SK-N-SH treated with all-trans-retinoic acid at 6 μM for 48 hours (cell line): ENCODE results near the gene DCBLD2.

Experiments used
- ARNTL ChIP-seq: fragments of 450-650 bp; formaldehyde crosslinking; IDR thresholded peaks from 2 replicates; pipeline ENCODE4 v1.5.0; 2020; ENCODE audit warnings: low read depth, mild to moderate bottlenecking, moderate library complexity, borderline replicate concordance
- GLIS3 ChIP-seq: fragments of 250-450 bp; sonication (Bioruptor Pico); IDR thresholded peaks from 2 replicates; pipeline ENCODE4 v1.5.0; 2020; ENCODE audit warnings: mild to moderate bottlenecking, moderate library complexity
- ISL1 ChIP-seq: fragments of 250-450 bp; sonication (Bioruptor Pico); IDR thresholded peaks from 2 replicates; pipeline ENCODE4 v2.1.2; 2022; ENCODE audit warnings: mild to moderate bottlenecking, moderate library complexity
- OSR1 ChIP-seq: fragments of 250-450 bp; sonication (Bioruptor Pico); IDR thresholded peaks from 2 replicates; pipeline ENCODE4 v1.8.0; 2022; ENCODE audit warnings: moderate library complexity, mild to moderate bottlenecking, inconsistent platforms
- PPARA ChIP-seq: fragments of 250-450 bp; sonication (Bioruptor Pico); IDR thresholded peaks from 2 replicates; pipeline ENCODE4 v1.5.0; 2020; ENCODE audit warnings: mild to moderate bottlenecking, borderline replicate concordance
- RARB ChIP-seq: fragments of 250-450 bp; sonication (Bioruptor Pico); IDR thresholded peaks from 2 replicates; pipeline ENCODE4 v1.8.0; 2021; ENCODE audit warnings: mild to moderate bottlenecking, moderate library complexity
- TOX ChIP-seq: fragments of 250-450 bp; sonication (Bioruptor Pico); IDR thresholded peaks from 2 replicates; pipeline ENCODE4 v1.8.0; 2021; ENCODE audit warnings: mild to moderate bottlenecking, moderate library complexity, borderline replicate concordance
- ZC3H10 ChIP-seq: fragments of 250-450 bp; sonication (Bioruptor Pico); IDR thresholded peaks from 2 replicates; pipeline ENCODE4 v1.5.1; 2021; ENCODE audit warnings: mild to moderate bottlenecking, moderate library complexity
- ZFP3 ChIP-seq: fragments of 250-450 bp; sonication (Bioruptor Pico); IDR thresholded peaks from 2 replicates; pipeline ENCODE4 v1.5.0; 2020; ENCODE audit warnings: mild to moderate bottlenecking, moderate library complexity
- TF ChIP-seq, protein P1 (sequence below): fragments of 250-450 bp; sonication (Bioruptor Pico); IDR thresholded peaks from 2 replicates; pipeline ENCODE4 v1.5.1; 2020; ENCODE audit warnings: low read depth, mild to moderate bottlenecking, moderate library complexity
- TF ChIP-seq, protein P2 (sequence below): fragments of 250-450 bp; sonication (Bioruptor Pico); IDR thresholded peaks from 2 replicates; pipeline ENCODE4 v1.5.1; 2021; ENCODE audit warnings: mild to moderate bottlenecking, moderate library complexity
- TF ChIP-seq, protein P3 (sequence below): fragments of 250-450 bp; sonication (Bioruptor Pico); IDR thresholded peaks from 2 replicates; pipeline ENCODE4 v1.8.0; 2020; ENCODE audit warnings: mild to moderate bottlenecking, moderate library complexity, borderline replicate concordance
- TF ChIP-seq, protein P4 (sequence below): fragments of 250-450 bp; sonication (Bioruptor Pico); IDR thresholded peaks from 2 replicates; pipeline ENCODE4 v1.5.0; 2020; ENCODE audit warnings: mild to moderate bottlenecking, moderate library complexity

DNA sequence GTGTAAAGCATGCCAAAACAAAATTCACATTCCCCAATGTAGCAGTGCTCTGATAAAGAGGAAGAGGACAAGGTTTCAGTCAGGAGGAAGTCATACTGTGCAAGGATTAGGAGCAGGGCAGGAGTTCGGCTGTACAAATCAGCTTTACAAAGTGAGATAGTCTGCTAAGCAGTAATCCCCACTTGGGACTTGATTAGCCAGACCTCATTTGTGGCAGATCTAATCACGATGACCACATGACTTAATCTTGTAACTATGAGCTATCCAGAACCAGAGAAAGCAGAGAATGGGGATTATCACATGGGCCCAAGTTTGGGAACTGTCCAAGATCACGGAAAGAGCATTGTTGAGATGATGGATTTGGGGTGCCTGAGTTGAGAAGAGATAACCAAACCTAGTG, 7.8 kb downstream of the DCBLD2 start:
- TF ChIP-seq, protein P1, sequence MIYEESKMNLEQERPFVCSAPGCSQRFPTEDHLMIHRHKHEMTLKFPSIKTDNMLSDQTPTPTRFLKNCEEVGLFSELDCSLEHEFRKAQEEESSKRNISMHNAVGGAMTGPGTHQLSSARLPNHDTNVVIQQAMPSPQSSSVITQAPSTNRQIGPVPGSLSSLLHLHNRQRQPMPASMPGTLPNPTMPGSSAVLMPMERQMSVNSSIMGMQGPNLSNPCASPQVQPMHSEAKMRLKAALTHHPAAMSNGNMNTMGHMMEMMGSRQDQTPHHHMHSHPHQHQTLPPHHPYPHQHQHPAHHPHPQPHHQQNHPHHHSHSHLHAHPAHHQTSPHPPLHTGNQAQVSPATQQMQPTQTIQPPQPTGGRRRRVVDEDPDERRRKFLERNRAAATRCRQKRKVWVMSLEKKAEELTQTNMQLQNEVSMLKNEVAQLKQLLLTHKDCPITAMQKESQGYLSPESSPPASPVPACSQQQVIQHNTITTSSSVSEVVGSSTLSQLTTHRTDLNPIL (CRISPR knock-in tag) = no peak
- no peak for TF ChIP-seq ARNTL (CRISPR knock-in tag)
- 0 out of 2 replicates have a peak, but pooled peaks have one; percentile 37 for TF ChIP-seq ZFP3 (CRISPR knock-in tag)
- TF ChIP-seq RARB (CRISPR knock-in tag) = no peak
- TF ChIP-seq GLIS3 (CRISPR knock-in tag) = no peak
- TF ChIP-seq, protein P2, sequence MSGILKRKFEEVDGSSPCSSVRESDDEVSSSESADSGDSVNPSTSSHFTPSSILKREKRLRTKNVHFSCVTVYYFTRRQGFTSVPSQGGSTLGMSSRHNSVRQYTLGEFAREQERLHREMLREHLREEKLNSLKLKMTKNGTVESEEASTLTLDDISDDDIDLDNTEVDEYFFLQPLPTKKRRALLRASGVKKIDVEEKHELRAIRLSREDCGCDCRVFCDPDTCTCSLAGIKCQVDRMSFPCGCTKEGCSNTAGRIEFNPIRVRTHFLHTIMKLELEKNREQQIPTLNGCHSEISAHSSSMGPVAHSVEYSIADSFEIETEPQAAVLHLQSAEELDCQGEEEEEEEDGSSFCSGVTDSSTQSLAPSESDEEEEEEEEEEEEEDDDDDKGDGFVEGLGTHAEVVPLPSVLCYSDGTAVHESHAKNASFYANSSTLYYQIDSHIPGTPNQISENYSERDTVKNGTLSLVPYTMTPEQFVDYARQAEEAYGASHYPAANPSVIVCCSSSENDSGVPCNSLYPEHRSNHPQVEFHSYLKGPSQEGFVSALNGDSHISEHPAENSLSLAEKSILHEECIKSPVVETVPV = no peak
- TF ChIP-seq, protein P3, sequence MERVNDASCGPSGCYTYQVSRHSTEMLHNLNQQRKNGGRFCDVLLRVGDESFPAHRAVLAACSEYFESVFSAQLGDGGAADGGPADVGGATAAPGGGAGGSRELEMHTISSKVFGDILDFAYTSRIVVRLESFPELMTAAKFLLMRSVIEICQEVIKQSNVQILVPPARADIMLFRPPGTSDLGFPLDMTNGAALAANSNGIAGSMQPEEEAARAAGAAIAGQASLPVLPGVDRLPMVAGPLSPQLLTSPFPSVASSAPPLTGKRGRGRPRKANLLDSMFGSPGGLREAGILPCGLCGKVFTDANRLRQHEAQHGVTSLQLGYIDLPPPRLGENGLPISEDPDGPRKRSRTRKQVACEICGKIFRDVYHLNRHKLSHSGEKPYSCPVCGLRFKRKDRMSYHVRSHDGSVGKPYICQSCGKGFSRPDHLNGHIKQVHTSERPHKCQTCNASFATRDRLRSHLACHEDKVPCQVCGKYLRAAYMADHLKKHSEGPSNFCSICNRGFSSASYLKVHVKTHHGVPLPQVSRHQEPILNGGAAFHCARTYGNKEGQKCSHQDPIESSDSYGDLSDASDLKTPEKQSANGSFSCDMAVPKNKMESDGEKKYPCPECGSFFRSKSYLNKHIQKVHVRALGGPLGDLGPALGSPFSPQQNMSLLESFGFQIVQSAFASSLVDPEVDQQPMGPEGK (CRISPR knock-in tag) = no peak
- TF ChIP-seq, protein P4, sequence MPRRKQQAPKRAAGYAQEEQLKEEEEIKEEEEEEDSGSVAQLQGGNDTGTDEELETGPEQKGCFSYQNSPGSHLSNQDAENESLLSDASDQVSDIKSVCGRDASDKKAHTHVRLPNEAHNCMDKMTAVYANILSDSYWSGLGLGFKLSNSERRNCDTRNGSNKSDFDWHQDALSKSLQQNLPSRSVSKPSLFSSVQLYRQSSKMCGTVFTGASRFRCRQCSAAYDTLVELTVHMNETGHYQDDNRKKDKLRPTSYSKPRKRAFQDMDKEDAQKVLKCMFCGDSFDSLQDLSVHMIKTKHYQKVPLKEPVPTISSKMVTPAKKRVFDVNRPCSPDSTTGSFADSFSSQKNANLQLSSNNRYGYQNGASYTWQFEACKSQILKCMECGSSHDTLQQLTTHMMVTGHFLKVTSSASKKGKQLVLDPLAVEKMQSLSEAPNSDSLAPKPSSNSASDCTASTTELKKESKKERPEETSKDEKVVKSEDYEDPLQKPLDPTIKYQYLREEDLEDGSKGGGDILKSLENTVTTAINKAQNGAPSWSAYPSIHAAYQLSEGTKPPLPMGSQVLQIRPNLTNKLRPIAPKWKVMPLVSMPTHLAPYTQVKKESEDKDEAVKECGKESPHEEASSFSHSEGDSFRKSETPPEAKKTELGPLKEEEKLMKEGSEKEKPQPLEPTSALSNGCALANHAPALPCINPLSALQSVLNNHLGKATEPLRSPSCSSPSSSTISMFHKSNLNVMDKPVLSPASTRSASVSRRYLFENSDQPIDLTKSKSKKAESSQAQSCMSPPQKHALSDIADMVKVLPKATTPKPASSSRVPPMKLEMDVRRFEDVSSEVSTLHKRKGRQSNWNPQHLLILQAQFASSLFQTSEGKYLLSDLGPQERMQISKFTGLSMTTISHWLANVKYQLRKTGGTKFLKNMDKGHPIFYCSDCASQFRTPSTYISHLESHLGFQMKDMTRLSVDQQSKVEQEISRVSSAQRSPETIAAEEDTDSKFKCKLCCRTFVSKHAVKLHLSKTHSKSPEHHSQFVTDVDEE = no peak
- TF ChIP-seq OSR1 (CRISPR knock-in tag) = no peak
- TF ChIP-seq TOX (CRISPR knock-in tag) = no peak
- TF ChIP-seq ZC3H10 (CRISPR knock-in tag) = no peak
- no peak for TF ChIP-seq PPARA (CRISPR knock-in tag)
- TF ChIP-seq ISL1 = peak; percentile 37
